SKM-1 (cell line): ENCODE data around the gene HTRA3.
A peak's percentile ranks its signal among the peaks of the same experiment; 100 is the strongest.
"Not testable (repeated sequence)": the region's sequence is repeated elsewhere in the genome, so short reads cannot be mapped to it uniquely, and the experiment has no call there.

Experiments
- DNase-seq: peaks from one replicate; lab custom pipeline; 2025; ENCODE audit not compliant: unreplicated experiment; lab: John Stamatoyannopoulos, UW

The HTRA3 gene

DNA sequence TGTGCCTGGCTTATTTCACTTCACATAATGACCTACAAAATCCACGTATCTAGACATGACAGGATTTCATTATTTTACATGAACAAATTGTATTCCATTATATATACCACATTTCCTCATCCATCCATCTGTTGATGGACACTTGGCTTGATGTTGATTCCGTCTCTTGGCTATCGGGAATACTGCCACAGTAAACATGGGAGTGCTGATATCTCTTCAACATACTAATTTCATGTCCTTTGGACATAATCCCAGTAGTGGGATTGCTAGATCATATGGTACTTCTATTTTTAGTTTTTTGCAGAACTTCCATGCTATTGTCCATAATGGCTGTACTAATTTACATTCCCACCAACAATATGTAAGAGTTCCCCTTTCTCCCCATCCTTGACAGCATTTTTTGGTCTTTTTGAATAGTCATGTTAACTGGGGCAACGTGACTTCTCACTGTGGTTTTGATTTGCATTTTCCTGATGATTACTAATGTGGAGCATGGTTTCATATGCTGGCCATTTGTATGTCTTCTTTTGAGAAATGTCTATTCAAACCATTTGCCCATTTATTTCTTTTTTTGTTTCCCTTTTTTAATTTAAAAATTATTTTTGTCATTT is 68.9 kb downstream of the HTRA3 start:
- DNase-seq, result no peak

DNA sequence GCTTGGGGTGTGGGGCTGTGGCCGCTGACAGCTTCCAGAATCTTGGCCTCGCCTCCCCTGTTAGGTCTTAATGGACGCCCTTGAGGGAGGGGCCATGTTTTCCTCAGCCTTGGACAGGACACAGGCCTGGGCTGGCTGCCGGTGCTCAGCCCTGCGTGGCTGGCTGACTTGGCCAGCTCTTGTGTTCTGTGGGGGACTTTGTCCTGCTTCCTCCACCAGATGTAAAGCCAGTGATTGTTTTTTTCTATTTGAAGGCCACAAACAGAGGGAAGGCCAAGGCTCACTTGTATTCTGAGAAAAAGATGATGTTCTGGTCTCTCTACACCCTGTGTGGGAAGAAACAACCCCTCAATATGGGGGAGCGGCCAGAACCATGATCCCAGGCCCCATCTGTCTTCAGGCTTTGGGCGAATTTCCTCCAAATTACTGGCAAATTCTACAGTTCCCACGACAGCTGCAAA is 71.3 kb downstream of the HTRA3 start:
- no peak for DNase-seq

DNA sequence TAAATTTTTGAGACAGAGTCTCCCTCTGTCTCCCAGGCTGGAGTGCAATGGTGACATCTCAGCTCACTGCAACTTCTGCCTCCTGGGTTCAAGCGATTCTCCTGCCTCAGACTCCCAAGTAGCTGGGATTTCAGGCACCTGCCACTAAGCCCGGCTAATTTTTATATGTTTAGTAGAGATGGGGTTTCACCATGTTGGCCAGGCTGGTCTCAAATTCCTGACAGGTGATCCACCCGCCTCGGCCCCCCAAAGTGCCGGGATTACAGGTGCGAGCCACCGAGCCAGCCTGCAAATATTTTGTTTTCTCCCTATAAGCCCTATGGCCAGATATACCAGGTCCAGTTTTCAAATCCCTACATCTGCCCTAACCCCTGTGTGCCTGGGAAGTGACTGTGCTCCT is 71.7 kb downstream of the HTRA3 start:
- DNase-seq, result not testable (repeated sequence)

DNA sequence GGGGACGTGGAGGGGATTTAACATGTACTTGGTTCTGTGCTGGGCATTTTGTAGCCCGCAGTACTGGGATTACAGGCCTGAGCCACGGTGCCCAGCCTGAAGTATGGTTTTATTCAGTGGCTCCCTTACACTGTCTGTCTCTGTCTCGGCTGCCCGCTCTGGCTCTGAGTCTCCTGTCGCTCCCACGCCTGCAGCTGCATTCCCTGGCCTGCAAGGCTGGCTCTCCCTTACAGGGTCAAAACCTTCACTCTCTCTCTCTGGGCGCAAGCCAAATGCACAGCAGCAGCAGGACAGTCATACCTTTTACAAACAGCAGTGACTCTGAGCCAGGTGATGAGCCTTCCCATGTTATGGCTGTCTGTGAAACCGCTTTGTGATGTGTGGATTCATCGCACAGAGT is 72.1 kb downstream of the HTRA3 start:
- no peak for DNase-seq

DNA sequence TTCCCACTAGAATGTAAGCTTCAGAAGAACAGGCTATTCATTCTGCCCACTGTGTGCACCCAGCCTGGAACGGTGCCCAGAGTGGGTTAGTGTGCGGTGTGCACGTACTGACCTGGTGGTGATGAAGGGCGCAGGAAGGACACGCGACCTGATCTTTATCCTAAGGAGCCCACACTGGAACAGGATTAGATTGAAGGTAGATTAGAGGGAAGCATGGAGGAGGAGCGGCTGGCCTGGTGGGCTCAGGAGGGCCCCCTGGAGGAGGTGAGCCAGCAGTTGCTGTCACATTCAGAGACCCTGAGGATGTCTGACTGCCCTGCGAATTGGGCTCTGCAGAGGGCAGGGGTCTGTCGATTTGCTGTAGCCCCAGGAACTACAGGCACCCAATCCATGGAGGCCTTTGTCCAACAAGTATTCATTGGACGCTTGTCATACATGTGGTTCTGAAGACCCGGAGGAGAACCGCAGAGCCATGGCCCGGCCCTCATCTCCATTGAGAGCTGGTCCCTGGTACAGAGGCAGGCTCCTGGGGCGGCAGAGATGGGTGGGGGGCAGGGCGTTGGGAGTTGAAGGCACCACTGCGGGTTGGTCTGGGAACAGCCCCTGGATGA is 73.2 kb downstream of the HTRA3 start:
- no peak for DNase-seq

DNA sequence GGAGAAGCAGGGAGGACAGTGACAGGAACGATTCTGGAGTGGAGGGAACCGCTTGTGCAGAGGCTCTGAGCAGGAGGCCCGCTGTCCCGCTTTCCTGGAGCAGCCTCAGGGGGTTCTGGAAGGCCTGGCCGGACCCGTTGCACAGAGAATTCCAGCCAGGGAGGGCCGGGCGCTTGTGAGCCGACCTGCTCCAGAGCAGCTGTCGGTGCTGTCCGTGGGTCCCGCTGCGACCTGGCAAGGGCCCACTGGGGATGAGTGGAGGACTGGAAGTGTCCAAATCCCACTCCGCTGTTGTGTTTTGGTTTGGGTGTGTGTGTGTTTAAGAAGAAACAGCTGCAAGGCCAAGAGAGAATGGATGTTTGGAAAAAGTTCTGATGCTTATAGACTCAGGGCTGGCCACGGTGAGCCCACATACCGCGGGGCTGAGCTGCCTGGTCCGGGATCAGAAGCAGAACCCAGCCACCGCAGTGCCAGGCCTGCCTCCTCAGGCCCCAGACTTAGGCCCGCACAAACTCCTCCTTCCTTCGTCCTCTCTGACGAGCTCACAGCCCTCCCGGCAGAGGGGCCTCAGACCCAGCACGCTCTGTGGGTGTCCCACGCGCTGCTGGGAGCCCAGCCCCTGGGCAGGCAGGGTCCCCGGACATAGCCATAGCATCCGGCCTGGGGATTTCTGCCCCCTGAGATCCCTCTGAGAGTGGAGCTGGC is 73.9 kb downstream of the HTRA3 start:
- no peak for DNase-seq

DNA sequence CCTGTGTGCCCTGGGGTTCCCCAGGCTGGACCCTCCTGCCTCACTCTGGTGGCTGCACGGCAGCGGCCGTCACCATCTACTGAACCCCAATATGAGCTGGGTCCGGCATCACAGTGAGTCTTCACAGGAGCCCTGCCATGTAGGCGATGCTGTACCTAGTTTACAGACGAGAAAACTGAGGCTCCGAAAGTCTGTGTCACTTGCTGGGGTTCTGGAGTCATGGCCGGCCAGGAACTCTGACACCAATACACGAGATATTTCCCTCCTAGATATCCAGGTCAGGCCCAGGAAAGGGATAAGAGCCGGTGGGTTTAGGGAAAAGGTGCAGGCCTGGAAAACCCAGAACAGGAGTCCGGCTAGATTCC is 74.4 kb downstream of the HTRA3 start:
- no peak for DNase-seq

DNA sequence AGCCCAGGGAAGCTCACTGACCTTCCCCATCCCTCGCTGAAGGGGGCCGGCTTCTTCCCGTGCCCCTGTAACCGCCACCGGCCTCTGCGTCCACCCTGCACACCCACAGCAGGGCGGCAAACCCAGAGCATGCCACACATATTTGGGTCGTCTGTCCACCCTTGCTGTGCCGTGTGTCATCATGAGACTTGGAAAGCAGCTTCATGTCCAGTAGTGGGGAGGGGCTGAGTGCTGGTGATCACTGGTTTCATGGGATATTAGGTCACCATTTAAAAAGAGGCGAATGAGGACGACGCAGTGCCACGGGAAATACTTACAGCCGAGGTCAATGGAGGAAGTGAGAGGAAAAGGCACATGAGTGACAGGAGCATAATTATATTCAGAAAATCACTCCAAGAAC is 74.8 kb downstream of the HTRA3 start:
- no peak for DNase-seq

DNA sequence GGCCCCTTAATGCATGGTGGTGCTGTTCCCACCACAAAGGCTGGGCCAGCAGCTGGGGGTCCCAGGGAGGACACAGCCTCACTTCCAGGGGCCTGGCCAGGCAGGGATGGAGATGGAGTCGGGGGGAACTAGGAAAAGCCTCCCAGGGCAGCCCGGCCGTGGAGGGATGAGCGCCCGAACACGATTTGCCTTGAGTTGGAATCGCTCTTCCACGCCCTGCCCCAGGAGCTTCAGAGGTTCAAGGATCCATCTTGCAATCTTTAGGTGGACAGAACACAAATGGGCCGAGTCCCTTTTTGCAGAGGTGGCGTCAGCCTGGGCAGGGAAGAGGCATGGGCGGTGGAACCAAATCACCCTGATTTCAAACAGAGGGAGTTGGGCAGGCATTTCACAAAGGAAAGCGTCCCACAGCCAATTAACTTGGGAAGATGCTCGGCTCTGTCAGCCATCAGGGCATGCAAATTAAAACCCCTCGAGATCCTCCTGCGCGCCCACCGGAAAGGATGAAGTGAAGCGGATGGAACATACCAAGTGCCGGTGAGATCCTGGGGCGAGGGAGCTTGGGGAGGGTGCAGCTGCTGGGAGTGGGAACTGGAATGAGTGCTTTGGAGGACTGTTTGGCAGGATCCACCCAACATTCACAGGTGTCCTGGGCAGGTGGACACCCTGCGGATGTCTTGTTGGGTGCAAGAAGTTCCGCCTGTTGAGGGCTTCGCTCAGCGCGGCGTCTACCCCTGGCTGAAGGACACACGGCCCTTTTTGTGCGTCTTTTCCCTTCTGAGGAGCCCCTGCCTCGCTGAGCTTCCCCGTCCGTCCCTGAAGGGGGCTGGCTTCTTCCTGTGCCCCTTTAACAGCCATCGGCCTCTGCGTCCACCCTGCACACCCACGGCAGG is 75.7 kb downstream of the HTRA3 start:
- DNase-seq, result no peak

DNA sequence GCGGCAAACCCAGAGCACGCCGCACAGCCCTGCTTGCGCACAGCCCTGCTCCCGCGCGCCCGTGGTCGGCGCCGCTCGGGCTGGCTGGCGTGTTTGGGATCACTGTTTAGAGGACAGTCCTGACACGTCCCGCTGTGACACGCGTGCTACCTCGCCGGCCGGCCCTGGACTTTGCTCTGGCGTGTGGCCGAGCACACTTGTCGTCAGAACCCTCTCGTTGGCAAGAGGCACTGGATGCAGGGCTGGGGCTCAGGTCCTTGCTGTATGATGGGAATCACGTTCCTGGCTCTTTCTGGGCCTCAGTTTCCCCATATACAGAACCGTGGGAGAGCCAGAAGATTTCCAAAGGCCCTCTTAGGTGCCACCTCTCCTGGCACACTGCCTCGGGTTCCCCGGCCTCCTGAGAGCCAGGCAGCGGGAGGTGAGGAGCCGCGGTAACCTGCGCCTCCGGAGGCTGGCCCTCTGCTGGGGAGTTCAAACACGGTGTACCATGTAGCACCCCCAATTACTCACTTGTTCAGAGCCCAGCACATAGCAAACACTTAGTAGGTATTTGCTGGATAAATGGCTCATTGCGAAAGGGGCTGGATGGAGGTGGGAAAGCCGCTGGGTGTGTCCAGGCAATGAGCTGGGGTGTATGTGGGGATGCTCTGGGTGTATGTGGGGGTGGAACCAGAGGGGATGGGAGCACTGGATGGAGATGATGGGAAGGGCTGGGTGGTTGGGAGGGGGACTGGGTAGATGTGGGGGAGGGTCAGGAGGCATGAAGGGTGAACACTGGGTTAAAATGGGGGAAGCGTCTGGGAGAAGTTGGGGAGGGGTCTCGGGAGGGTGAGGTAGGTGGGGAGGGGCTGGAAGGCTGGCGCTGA is 76.6 kb downstream of the HTRA3 start:
- no peak for DNase-seq

DNA sequence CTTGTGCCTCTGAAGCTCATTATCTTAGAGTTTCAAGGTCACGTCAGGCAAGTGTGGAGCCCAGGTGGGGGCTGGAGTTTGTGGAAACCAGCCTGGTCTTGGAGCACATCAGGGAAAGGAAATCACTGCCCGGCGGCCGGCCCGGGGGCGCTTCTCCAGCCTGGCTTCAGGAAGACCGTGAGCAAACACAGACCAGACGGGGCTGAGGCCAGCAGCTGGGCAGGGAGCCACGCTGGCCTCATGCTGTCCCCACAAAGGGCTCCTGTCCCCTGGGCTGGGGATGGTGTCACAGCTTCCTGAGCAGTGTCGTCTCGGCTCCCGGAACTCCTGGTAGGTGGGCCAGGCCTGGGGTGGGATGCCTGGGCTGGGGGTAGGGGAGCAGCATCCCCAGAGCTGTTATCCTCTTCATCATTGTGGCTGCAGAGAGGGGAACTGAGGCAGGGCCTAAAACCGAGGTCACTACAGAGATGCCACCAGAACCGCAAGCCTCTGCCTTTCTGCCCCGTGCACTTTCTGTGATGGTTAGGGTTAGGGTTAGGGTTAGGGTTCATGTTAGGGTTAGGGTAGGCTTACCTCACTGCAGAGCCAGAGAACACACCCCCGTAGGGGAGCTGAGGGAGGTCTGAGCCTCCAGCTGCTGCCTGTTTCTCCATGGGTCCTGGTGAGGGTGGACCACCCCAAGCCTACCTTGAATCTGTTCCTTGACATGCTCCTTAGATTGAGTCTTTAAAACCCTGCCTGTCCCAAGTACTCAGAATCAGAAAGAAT is 77.5 kb downstream of the HTRA3 start:
- no peak for DNase-seq

DNA sequence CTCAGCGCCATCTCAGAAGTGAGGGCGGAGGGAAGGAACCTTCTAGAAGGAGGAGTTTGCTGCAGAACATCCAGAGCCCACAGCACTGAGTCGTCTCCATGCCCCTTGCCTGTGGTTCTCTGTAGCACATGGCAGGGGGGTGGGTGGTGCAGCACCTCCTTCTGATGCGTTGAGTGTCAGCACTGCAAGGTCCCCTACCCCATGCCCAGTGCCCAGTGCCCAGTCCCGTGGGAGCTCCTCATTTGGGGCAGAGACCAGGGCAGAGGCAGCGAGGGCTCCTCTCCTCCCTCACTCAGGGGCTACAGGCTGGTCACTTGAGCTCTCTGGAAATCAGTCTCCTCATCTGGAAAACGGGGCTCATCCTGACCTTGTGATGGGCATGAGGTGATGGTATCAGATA is 78.1 kb downstream of the HTRA3 start:
- no peak for DNase-seq

DNA sequence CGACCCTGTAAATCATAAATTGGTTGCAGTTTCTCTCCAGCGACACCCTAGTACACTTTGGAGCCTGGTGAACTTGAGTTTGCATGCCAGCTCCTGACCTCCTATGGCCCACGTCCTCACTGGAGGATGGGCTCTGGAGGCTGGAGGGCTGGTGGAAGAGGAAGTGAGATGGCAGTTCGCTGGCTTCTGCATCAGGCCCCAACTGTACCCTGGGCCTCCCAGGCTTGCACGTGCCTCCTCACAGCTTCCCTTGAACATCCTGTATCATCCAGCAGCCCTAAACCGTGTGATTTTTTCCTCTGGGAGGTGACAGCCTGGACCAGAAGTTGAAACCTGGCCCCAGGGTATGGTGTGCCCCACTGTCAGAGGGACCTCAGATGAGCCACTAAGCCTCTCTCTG is 78.5 kb downstream of the HTRA3 start:
- DNase-seq, result peak; percentile 69

DNA sequence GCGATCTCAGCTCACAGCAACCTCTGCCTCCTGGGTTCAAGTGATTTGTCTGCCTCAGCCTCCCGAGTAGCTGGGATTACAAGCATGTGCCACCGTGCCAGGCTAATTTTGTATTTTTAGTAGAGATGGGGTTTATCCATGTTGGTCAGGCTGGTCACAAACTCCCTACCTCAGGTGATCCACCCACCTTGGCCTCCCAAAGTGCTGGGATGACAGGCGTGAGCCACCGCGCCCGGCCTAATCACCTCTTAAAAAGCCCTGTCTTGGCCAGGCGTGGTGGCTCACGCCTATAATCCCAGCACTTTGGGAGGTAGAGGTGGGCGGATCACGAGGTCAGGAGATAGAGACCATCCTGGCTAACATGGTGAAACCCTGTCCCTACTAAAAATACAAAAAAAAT is 79.7 kb downstream of the HTRA3 start:
- DNase-seq, result not testable (repeated sequence)

DNA sequence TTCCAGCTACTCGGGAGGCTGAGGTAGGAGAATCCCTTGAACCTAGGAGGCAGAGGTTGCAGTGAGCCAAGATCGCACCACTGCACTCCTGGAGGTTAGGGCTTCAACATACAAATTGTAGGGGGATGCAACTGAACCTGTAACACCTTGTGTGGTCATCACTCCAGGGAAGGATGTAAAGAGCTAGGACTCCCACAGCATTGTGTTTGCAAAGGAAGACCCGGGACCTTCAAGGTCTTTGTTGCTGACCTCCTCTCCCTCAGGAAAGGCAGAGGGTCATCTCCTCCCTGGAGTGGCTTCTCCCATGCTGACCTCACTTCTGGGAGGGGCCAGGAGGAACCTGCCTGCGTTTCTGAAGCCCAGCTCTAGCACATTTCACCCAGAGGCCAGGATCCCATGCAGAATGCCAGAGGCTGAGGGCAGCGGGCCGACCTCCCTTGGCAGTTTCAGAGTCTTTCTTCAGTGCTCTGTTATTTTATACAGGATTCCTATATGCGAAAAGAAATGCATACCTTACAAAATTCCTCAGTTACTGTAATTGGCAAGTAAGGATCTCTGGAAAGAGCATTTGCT is 80.2 kb downstream of the HTRA3 start:
- DNase-seq, result no peak

DNA sequence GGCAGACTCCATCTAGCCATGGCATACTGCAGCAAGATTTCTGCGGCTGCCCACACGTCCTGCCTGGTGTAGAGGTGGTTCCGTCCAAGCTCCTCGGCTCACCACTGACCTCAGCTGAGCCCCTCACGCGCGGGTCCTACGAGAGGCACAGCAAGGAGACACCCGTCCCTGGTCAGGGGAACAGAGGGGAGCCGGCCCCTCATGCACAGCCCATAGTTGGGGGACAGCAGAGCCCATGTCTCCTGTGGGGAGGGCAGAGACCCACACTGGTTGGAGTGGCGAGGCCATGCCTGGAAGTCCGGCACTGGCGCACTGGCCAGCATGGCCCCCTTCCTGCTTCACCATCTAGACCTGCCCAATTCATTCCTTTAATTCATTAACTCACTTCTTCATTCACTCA is 80.8 kb downstream of the HTRA3 start:
- DNase-seq, result no peak

DNA sequence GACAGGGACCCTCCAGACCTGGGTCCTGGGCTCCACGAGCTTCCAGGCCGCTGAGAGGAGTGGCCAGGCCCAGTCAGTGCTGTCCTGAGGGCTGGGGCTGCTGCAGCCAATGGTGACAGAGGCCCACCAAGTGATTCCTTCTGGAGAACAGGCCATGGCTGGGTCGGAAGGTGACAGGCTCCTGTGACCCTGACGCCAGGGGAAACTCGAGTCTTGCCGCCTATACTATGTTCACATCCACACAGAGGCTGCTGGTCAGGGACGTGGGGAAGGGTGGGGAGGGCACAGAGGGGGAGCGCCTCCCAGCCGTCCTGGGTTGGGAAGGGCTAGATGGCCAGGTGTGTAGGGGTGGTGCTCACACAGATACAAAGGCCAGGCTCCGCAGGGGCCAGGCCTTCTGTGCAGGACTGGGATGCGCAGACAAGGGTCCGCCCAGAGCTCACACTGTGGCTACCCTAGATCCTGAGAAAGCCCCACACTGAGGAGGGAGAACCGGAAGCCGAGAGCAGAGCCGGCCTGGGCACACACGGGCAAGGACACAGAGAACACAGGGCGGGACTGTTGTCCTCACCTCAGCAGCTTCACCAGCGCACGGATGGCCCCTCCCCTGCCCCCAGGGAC is 81.4 kb downstream of the HTRA3 start:
- DNase-seq, result no peak

DNA sequence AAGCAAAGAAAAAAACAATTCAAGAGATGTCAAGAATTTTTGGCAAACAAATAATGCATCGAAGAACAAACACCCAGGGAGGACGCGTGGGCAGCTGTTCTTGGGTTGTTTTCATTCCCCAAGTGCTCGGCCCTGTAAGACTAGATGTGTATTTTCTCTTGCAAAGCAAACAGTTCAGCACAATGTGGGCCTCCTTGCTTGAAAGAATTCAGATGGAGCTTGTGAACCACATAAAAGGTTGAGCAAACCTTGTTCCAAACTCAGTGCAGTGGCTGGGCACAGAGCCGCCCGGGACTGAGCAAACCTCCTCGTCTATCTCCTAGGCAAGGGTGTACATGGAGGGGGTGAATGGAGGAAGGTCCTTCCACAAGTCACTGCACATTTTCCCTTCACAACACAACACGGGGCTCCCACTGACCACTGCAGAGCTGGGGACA is 82.4 kb downstream of the HTRA3 start:
- no peak for DNase-seq
